Head of caudate nucleus (tissue), 42 donors: ENCODE results near the gene OR52B2.
"Not testable (repeated sequence)": the region's sequence is repeated elsewhere in the genome, so short reads cannot be mapped to it uniquely, and the experiment has no call there.

Experiments
- DNase-seq, 42 donors: peaks; one replicate each; pipeline versions ENCODE4 v3.0.0 to v3.0.0-alpha.2; 2020 to 2021; ENCODE audit warnings: mixed read lengths in 7 of 42
- intact Hi-C: fragments of 100-400 bp; cut with DNase I; formaldehyde crosslinking; loops from one replicate; pipeline ENCODE4 v1.15.0; 2022

The OR52B2 gene

DNA sequence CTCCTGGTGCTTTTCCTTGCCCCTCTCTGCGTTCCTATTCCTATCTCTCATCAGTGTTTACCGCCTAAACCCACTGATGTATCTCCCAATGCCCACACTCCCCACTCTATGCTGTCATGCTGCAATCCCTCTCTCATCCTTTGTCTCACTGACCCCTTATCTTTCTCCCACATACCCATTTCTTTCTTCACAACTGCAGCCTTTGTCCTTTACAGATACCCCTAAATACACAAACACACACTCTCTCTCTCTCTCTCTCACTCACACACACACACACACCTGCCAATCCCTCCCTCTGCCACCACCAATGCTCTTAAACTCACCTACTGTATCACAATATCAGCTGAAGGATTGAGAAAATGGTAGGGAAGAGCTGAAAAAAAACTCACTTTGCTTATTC, 5.3 kb upstream of the OR52B2 start:
- DNase-seq, result no peak
- intact Hi-C loops, result no loop called here

DNA sequence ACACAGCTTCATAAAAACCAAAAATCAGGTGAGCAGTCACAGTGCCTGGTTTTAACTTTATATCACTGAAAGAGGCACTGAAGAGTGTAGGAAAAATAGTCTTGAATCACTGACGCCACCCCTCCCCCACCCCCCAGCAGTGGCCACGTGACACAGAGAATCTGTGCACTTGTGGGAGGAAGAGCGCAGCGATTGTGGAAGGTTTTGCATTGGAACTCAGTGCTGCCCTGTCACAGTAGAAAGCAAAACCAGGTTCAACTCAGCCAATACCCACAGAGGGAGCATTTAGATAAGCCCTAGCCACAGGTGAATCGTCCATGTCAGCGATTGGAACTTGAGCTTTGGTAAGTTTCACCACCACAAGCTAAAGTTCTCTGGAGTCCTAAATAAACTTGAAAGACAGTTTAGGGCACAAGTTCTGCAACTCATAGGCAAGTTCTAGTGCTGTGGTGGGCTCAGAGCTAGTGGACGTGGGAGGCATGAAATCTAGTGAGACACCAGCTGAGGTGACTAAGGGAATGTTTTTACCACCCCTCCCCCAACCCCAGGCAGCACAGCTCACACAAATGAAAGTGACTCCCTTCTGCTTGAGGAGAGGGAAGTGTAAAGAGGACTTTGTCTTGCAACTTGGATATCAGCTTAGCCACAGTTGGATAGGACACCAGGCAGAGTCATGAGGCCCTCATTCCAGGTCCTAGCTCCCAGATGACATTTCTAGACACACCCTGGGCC, 13.3 kb downstream of the OR52B2 start:
- intact Hi-C loops, result no loop called here
- DNase-seq, result no peak

DNA sequence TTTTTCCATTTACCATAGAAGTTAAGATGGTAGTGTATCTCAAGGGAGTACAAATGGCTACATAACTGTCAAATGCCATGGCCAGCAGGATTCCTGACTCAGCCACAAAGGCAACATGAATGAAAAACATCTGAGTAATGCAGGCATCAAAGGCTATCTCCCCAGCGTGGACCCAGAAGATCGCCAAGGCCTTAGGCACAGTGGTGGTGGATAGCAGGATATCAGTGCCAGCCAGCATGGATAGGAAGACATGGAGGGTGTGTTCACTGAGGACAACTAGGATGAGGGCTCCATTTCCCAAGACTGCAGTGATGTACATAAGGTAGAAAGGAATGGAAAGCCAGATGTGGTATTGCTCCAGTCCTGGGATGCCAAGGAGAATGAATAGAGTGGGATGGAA, 18.0 kb downstream of the OR52B2 start:
- DNase-seq, result no peak
- intact Hi-C loops, result no loop called here

DNA sequence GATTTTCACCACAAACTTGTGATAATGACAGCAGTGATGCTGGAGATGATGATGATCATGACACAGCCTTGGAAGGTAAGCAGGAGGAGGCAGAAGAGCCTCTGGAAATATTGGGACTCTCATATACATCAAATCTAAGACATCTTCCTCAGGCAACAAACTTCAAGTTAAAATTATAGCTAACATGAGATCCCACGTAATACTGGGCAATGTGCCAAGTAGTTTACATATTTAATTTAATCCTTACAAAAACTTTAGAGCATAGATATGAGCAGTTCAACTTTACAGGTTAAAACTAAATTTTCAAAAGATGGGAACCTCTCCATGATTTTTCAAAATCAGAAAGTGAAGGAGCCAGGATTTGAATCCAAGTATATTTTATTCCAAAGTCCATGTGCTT, 19.0 kb downstream of the OR52B2 start:
- intact Hi-C loops, result no loop called here

DNA sequence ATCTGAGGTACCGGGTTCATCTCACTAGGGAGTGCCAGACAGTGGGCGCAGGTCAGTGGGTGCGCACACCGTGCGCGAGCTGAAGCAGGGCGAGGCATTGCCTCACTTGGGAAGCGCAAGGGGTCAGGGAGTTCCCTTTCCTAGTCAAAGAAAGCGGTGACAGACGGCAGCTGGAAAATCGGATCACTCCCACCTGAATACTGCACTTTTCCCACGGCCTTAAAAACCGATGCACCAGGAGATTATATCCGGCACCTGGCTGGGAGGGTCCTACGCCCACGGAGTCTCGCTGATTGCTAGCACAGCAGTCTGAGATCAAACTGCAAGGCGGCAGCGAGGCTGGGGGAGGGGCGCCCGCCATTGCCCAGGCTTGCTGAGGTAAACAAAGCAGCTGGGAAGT, 26.4 kb downstream of the OR52B2 start:
- intact Hi-C loops, DNase-seq: not testable (repeated sequence)

More for the DNA sequence above, 19.0 kb downstream of the OR52B2 start:
- DNase-seq, result no peak

DNA sequence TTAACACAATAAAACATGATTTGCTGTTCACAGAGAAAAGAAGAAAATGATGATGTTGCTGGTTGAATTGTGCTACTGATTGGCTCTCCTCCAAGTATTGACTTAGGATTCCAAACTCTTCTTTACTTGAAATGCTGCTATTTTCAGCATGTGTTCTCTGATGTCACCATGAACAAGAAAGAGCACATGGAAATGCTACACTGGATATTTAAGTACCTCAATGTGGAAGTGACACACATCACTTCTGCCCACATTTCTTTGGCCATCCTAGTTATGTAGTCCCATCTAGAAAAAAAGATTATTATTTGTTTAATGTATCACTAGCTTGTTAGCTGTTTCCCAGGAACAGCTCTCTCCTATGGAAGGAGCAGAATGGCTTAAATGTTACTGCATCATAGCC, 27.2 kb downstream of the OR52B2 start:
- DNase-seq, result no peak
- intact Hi-C loops, result no loop called here

DNA sequence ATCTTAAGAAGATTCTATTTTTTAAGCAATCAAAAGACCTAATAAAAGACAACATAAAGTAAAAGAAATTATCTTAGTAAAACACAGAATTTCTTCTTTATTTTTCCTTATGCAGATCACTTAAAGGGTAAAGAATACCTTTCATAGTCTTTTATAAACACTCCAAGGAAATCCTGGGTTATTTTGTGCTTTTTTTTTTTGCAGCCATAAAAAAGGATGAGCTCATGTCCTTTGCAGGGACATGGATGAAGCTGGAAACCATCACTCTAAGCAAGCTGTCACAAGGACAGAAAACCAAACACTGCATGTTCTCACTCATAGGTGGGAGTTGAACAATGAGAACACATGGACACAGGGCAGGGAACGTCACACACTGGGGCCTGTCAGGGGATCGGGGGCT, 34.2 kb downstream of the OR52B2 start:
- DNase-seq, intact Hi-C loops: not testable (repeated sequence)

DNA sequence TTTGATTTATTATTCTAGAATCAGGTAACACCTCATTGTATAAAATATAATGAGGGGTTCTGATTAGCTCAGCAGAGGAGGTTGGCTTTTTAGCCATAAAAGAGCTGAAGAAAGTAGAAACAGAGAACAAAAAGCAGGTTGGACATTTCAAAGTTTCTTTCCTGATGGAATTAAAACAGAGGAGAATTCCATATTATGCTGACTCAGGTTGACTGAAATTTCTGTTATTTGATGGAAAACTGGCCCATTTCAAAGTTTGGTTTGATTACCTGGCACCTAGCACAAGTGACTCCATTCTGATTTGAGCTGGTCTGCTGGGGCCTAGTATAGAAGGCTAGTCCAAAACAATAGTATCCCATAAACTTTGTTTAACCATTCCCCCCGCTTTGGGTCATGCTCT, 37.7 kb downstream of the OR52B2 start:
- DNase-seq, result no peak
- intact Hi-C loops, result no loop called here

DNA sequence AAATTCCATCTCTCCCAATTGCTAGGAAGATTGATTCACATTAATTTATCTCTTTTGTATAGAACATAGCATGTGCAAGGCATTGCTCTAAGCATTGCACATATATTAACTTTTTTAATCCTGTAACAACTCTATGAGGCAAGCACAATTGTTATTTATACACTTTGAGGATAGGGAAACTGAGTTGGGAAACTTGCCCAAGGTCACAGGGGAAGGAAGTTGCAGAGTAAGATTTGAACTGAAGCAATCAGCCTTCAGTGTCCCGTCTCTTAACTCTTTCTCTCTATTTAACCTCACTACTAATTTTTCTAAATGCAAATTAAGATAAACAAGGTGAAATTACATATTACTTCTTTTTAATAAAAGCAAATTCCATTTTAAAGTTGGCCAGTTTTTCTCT, 40.5 kb downstream of the OR52B2 start:
- intact Hi-C loops, result no loop called here
- no peak for DNase-seq

DNA sequence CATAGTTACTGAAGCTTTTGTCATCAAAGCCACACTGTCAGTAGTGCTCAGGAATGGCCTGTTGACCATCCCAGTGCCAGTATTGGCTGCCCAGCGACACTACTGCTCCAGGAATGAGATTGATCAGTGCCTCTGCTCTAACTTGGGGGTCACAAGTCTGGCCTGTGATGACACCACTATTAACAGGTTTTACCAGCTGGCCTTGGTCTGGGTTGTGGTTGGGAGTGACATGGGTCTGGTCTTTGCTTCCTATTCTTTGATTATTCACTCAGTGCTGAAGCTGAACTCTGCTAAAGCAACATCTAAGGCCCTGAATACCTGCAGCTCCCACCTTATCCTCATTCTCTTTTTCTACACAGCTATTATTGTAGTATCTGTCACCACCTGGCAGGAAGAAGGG, 41.1 kb downstream of the OR52B2 start:
- intact Hi-C loops, result no loop called here
- DNase-seq, result no peak

DNA sequence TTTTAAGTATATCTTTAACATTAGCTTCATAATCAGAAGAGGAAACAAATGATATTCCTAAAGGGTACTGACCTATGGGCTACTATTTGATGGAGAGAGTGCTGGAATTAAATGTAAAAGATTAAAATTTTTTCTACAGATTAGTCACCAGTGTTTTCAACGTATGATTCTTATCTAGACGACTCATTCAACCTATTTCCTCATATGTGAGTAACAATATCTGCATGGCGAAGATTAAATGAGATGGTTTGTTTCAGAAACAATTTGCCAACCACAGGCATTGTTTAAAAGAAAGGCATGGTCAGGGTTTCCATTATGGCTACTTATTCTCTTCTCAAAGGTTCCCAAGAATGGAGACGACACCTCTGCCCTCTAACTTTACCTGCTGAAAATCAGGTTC, 42.2 kb downstream of the OR52B2 start:
- intact Hi-C loops, result no loop called here
- no peak for DNase-seq

DNA sequence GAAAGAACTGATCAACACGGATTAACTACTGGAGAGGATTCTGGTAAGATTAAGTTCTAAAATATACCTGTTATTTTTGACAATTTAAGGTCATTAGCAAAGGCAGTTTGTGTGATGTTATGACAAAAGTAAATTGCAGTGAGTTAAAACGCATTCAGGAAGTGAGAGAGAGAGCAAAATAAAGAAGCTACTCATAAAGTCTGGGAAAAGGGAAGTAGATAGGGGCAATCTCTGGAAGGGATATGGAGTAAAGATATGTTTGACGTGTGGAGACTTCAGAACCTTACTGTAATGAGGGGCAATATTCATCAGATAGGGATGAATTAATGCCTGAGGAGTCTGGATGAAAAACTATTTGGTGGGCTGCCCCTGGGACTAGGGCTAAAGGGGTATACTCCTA, 45.9 kb downstream of the OR52B2 start:
- intact Hi-C loops, result no loop called here
- no peak for DNase-seq
